Ectodermal cell (in vitro differentiated cells): ENCODE data around the gene PRDX3.
"Not testable (repeated sequence)": the region's sequence is repeated elsewhere in the genome, so short reads cannot be mapped to it uniquely, and the experiment has no call there.

ENCODE experiments used
- H3K27ac ChIP-seq: 2 replicates; pipeline ENCODE4 v1.7.0; 2013; ENCODE audit warnings: mild to moderate bottlenecking, low read depth, low read length; ENCODE audit not compliant: insufficient read depth, poor library complexity, severe bottlenecking
- H3K27me3 ChIP-seq: 2 replicates; pipeline ENCODE4 v1.7.0; 2013; ENCODE audit warnings: mild to moderate bottlenecking, low read length; ENCODE audit not compliant: insufficient read depth, control insufficient read depth, poor library complexity, severe bottlenecking
- H3K36me3 ChIP-seq: one replicate; pipeline ENCODE4 v1.7.0; 2013; ENCODE audit warnings: low read length; ENCODE audit not compliant: control insufficient read depth, insufficient read depth
- H3K4me1 ChIP-seq: one replicate; pipeline ENCODE4 v1.7.0; 2013; ENCODE audit warnings: low read length; ENCODE audit not compliant: control insufficient read depth, insufficient read depth
- H3K4me3 ChIP-seq: 2 replicates; pipeline ENCODE4 v1.7.0; 2013; ENCODE audit warnings: low read depth, low read length, control low read depth; ENCODE audit not compliant: insufficient read depth
- H3K9me3 ChIP-seq: 2 replicates; pipeline ENCODE4 v1.7.0; 2013; ENCODE audit warnings: mild to moderate bottlenecking, low read length, moderate library complexity; ENCODE audit not compliant: control insufficient read depth
- WGBS, 2 experiments: methylation state at CpG; one replicate each; pipeline ENCODE4 v1.1.7; 2013; ENCODE audit warnings: missing lambda C conversion rate in 2 of 2; 5-methylcytosine and 5-hydroxymethylcytosine counted together

The PRDX3 gene

GRCh38 chr10:119190353-119190752 lies 11.7 kb upstream of the PRDX3 start:
- no peaks in the 10 kb centered on the region for H3K4me1 ChIP-seq
- H3K36me3 ChIP-seq: no peaks in the 10 kb centered on the region
- no peaks in the 10 kb centered on the region for H3K27me3 ChIP-seq
- H3K4me3 ChIP-seq: no peak overlapping the region
- 79 to 89% methylated on average over 4 of the region's 4 CpGs for WGBS, 2 experiments
- H3K27ac ChIP-seq: no peak overlapping the region
- no peaks in the 10 kb centered on the region for H3K9me3 ChIP-seq

- Histone ChIP-seq H3K27ac (no peak overlapping the region), H3K36me3 (no peaks in the 10 kb centered on the region), H3K9me3 (no peaks in the 10 kb centered on the region), H3K27me3 (no peaks in the 10 kb centered on the region), H3K4me1 (no peaks in the 10 kb centered on the region), H3K4me3 (no peak overlapping the region)
- WGBS, 2 experiments: 90 to 92% methylated on average over 3 of the region's 3 CpGs
Observed at GRCh38 chr10:119189811-119190282, 11.2 kb upstream of the PRDX3 start.

GRCh38 chr10:119183664-119184412 lies 5.2 kb upstream of the PRDX3 start:
- Histone ChIP-seq H3K27ac (no peak overlapping the region), H3K4me3 (no peak overlapping the region), H3K27me3 (no peaks in the 10 kb centered on the region), H3K36me3 (no peaks in the 10 kb centered on the region), H3K4me1 (no peaks in the 10 kb centered on the region), H3K9me3 (peaks cover 2% of the 10 kb centered on the region)
- WGBS, 2 experiments: 92% methylated on average over 9 of the region's 9 CpGs

- H3K4me1 ChIP-seq, H3K4me3 ChIP-seq, H3K27me3 ChIP-seq, H3K9me3 ChIP-seq, H3K36me3 ChIP-seq, H3K27ac ChIP-seq: not testable (repeated sequence)
- WGBS, 2 experiments: 93 to 94% methylated on average over 5 to 7 of the region's 7 CpGs
Observed at GRCh38 chr10:119180850-119181400, 2.3 kb upstream of the PRDX3 start.

GRCh38 chr10:119177708-119178371 lies 772 bp downstream of the PRDX3 start:
- H3K4me1 ChIP-seq: peaks cover 7% of the 10 kb centered on the region
- peak overlapping the region; percentile 44 for H3K27ac ChIP-seq
- peak overlapping the region; percentile 64 for H3K4me3 ChIP-seq
- H3K36me3 ChIP-seq: peaks cover 19% of the 10 kb centered on the region
- H3K9me3 ChIP-seq: no peaks in the 10 kb centered on the region
- no peaks in the 10 kb centered on the region for H3K27me3 ChIP-seq
- WGBS, 2 experiments: 16 to 19% methylated on average over 21 of the region's 21 CpGs

- Histone ChIP-seq H3K27me3 (no peaks in the 10 kb centered on the region), H3K27ac (no peak overlapping the region), H3K36me3 (peaks cover 30% of the 10 kb centered on the region), H3K4me3 (no peak overlapping the region), H3K9me3 (no peaks in the 10 kb centered on the region), H3K4me1 (peaks cover 7% of the 10 kb centered on the region)
- WGBS, 2 experiments: 94 to 95% methylated on average over 6 of the region's 6 CpGs
Observed at GRCh38 chr10:119176166-119176565, 2.4 kb downstream of the PRDX3 start.

- WGBS, 2 experiments: 91 to 94% methylated on average over 2 of the region's 2 CpGs
- no peak overlapping the region for H3K4me3 ChIP-seq
Observed at GRCh38 chr10:119174109-119174508, 4.5 kb downstream of the PRDX3 start.

GRCh38 chr10:119167041-119167440 lies 11.6 kb downstream of the PRDX3 start:
- Histone ChIP-seq H3K27me3 (no peaks in the 10 kb centered on the region), H3K4me1 (no peaks in the 10 kb centered on the region), H3K36me3 (peaks cover 26% of the 10 kb centered on the region), H3K27ac (no peak overlapping the region), H3K4me3 (no peak overlapping the region), H3K9me3 (no peaks in the 10 kb centered on the region)
- WGBS, 2 experiments: 75 to 77% methylated on average over 8 of the region's 8 CpGs

More at GRCh38 chr10:119174109-119174508, 4.5 kb downstream of the PRDX3 start:
- Histone ChIP-seq H3K9me3 (no peaks in the 10 kb centered on the region), H3K27me3 (no peaks in the 10 kb centered on the region), H3K27ac (no peak overlapping the region), H3K4me1 (peaks cover 7% of the 10 kb centered on the region), H3K36me3 (peaks cover 49% of the 10 kb centered on the region)

- Histone ChIP-seq H3K9me3 (no peaks in the 10 kb centered on the region), H3K4me3 (no peak overlapping the region), H3K4me1 (no peaks in the 10 kb centered on the region), H3K27me3 (no peaks in the 10 kb centered on the region), H3K27ac (no peak overlapping the region), H3K36me3 (peaks cover 23% of the 10 kb centered on the region)
- 65 to 67% methylated on average over 8 of the region's 8 CpGs for WGBS, 2 experiments
Observed at GRCh38 chr10:119166564-119166963, 12.0 kb downstream of the PRDX3 start.

GRCh38 chr10:119166118-119166500 lies 12.5 kb downstream of the PRDX3 start:
- H3K27ac ChIP-seq: no peak overlapping the region
- H3K4me1 ChIP-seq: no peaks in the 10 kb centered on the region
- H3K4me3 ChIP-seq: peak overlapping the region; percentile 70
- WGBS, 2 experiments: 79% methylated on average over 7 of the region's 7 CpGs
- H3K9me3 ChIP-seq: no peaks in the 10 kb centered on the region
- H3K36me3 ChIP-seq: peaks cover 18% of the 10 kb centered on the region
- H3K27me3 ChIP-seq: no peaks in the 10 kb centered on the region
